ENCODE results near the gene TTC34.

DNA sequence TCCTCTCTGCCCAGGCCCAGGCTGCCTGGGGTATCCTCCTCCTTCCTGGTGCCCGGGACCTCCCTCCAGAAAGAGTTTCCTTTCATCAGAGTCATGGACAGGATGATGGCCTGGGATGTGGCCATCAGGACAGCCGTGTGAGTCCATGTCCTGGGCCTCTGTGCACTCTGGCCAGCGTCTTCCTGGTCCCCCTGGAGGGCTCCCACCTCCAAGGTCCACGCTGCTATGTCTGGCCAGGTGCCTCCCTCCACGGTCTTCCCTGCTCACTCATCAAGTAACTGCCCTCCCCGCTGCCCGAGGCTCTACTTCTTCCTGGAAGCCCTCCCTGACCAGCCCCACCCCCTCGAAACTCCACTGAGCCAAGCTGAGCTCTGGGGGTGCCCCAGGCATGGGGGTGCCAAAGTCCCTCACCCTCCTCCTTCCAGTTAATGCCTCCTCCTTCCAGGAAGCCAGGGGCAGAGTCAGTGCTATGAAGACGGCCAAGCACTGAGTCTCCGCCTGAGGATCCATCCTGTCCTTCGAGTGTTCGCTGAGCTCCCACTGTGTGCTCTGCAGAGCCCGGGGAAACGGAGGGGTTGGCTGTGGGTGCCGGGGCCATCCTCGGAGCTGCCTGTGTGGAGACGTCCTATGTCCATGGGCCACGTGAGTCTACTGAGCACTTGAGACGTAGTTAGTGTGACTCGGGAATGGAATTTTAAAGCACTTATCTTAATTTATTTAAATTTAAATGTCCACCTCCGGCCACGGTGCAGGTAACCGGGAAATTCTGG is 28.5 kb upstream of the TTC34 start:
- TF ChIP-seq, protein P1, sequence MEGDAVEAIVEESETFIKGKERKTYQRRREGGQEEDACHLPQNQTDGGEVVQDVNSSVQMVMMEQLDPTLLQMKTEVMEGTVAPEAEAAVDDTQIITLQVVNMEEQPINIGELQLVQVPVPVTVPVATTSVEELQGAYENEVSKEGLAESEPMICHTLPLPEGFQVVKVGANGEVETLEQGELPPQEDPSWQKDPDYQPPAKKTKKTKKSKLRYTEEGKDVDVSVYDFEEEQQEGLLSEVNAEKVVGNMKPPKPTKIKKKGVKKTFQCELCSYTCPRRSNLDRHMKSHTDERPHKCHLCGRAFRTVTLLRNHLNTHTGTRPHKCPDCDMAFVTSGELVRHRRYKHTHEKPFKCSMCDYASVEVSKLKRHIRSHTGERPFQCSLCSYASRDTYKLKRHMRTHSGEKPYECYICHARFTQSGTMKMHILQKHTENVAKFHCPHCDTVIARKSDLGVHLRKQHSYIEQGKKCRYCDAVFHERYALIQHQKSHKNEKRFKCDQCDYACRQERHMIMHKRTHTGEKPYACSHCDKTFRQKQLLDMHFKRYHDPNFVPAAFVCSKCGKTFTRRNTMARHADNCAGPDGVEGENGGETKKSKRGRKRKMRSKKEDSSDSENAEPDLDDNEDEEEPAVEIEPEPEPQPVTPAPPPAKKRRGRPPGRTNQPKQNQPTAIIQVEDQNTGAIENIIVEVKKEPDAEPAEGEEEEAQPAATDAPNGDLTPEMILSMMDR (IDR thresholded peaks at IDR 0.05) = no peak
- TF ChIP-seq ZFX (IDR thresholded peaks at IDR 0.05; ENCODE audit: borderline replicate concordance) = no peak
